ENCODE measurements around the gene COL13A1. TPM values are rescaled to one million over a fixed set of nuclear protein-coding genes. Genes with fewer than 3 reads are reported as not detected.

COL13A1 gene
- total and polyA plus RNA-seq, 12 donors: 0.54 to 7.6 (median 1.9) TPM

DNA sequence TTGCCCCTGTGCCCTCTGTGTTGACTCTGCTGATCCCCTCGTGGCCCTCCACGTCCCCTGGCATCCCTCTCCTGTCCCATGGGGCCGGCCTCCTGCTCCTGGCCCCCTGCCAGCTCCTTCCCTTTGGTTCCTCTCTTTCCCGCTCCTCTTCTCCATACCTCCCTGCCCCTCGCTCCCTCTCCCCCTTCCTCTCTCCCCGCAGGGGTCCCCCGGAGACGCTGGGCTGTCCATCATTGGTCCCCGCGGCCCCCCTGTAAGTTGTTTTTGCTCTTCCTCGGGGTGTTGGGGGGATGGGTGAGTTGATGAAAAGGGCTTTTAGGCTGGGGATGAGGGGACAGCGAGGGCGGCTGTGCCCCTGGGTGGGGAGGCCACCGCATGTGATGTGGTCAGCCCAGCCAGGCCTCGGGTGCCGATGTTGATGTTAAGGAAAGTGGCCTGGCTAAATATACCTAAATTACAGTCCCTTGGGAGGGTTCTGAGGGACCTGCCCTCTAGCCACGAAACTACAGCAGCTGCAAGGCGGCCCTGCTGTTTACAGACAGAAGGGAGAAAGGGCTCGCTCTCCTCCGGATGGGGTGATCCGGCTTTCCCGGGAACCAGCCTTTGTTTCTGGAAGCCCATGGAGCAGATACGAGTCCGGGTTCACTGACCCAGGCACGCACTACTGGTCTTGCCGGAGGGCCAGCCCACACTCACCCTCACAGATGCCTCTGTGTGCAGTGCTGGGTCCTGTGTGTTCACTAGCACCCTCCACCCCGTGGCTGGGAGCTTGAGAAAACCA, 78.8 kb downstream of the COL13A1 start:
- WGBS, 4 donors: 57 to 63% (median 62%) methylated on average over 18 to 27 of the region's 27 CpGs
- no peaks in the 10 kb centered on the region for H3K36me3 ChIP-seq (replicated peaks in 1 of 2)
- H3K4me1 ChIP-seq (replicated peaks in 1 of 2): no peaks in the 10 kb centered on the region
- H3K27ac ChIP-seq: no peak overlapping the region
- intact Hi-C loops (cut with DNase I): no loop called here
- TF ChIP-seq POLR2A (IDR thresholded peaks at IDR 0.05): no peak
- TF ChIP-seq CTCF (IDR thresholded peaks at IDR 0.05): no peak
- DNase-seq: no peak
- H3K4me3 ChIP-seq: no peak overlapping the region
- H3K27me3 ChIP-seq: peaks cover 9% of the 10 kb centered on the region
- no peaks in the 10 kb centered on the region for H3K9me3 ChIP-seq (replicated peaks in 1 of 3)

GRCh38 chr10:69881202-69881601, 79.5 kb downstream of the COL13A1 start:
- Histone ChIP-seq H3K36me3 (replicated peaks in 1 of 2) (no peaks in the 10 kb centered on the region), H3K27ac (no peak overlapping the region), H3K9me3 (replicated peaks in 1 of 3) (no peaks in the 10 kb centered on the region), H3K4me1 (replicated peaks in 1 of 2) (no peaks in the 10 kb centered on the region), H3K4me3 (no peak overlapping the region), H3K27me3 (peaks cover 9% of the 10 kb centered on the region)
- no peak for DNase-seq
- WGBS, 4 donors: 71 to 83% (median 79%) methylated on average over 7 to 12 of the region's 12 CpGs
- intact Hi-C loops (cut with DNase I): no loop called here
- TF ChIP-seq CTCF (IDR thresholded peaks at IDR 0.05) (no peak), POLR2A (IDR thresholded peaks at IDR 0.05) (no peak)

GRCh38 chr10:69883310-69884023, 81.8 kb downstream of the COL13A1 start:
- Histone ChIP-seq H3K9me3 (replicated peaks in 1 of 3) (no peaks in the 10 kb centered on the region), H3K4me3 (no peak overlapping the region), H3K4me1 (replicated peaks in 1 of 2) (no peaks in the 10 kb centered on the region), H3K27me3 (peaks cover 9% of the 10 kb centered on the region), H3K27ac (no peak overlapping the region), H3K36me3 (replicated peaks in 1 of 2) (no peaks in the 10 kb centered on the region)
- WGBS, 4 donors: 81 to 89% (median 85%) methylated on average over 4 to 5 of the region's 5 CpGs
- intact Hi-C loops (cut with DNase I): no loop called here
- TF ChIP-seq POLR2A (IDR thresholded peaks at IDR 0.05) (no peak), CTCF (IDR thresholded peaks at IDR 0.05) (no peak)
- no peak for DNase-seq

DNA sequence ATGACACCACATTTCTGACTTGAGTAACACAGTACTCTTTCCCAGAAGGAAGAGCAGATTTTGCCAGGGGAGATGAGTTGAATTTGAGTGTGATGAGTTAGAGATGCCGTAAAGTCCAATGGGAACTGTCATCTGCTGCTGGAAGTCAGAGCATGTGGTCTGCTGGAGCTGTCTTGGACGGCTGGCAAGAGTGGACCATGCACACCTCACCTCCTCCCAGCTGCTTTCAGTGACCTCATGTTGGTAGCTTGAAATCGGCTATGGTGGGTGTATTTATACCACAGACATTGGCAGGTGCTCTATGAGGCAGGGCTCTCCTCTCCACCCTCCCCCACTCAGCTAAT, 82.3 kb downstream of the COL13A1 start:
- no peaks in the 10 kb centered on the region for H3K36me3 ChIP-seq (replicated peaks in 1 of 2)
- H3K4me1 ChIP-seq (replicated peaks in 1 of 2): no peaks in the 10 kb centered on the region
- no peak for DNase-seq
- 62 to 84% (median 71%) methylated on average over 3 of the region's 3 CpGs for WGBS, 4 donors
- no peaks in the 10 kb centered on the region for H3K9me3 ChIP-seq (replicated peaks in 1 of 3)
- TF ChIP-seq CTCF (IDR thresholded peaks at IDR 0.05) (no peak), POLR2A (IDR thresholded peaks at IDR 0.05) (no peak)
- no peak overlapping the region for H3K27ac ChIP-seq
- H3K27me3 ChIP-seq: peaks cover 9% of the 10 kb centered on the region
- no peak overlapping the region for H3K4me3 ChIP-seq
- intact Hi-C loops (cut with DNase I): no loop called here

Data from adrenal gland (tissue), 12 donors.